ENCODE data around the gene TXNRD2. TPM values are rescaled to one million over a fixed set of nuclear protein-coding genes. Genes with fewer than 3 reads are reported as not detected.

Gene TXNRD2
- total and polyA plus RNA-seq, 2 of the 4 experiments (the other 2 are of a cell fraction) = 15.6 to 25.7 TPM

DNA sequence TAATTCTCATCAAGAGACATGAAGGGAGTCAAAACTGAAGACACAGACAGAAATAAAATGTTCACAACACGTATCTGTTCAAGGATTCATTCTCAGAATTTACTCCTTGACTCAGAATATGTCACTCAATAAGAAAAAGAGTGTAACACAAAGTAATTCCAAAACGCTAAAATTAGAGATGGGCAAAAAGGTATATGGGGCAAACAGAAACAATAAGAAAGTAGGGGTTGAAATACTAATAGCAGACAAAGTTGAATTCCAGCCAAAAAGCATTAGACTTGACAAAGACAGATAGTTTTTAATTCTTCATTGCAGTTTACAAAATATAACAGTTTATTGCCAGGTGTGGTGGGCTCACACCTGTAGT lies 113.6 kb downstream of the TXNRD2 start:
- H4K20me1 ChIP-seq (ENCODE audit: insufficient read depth, low read length) = no peaks in the 10 kb centered on the region; the same call in 1 of the 2 replicates
- no peak overlapping the region for H3K4me3 ChIP-seq (ENCODE audit: insufficient read depth, low read depth, low read length)
- H3K9ac ChIP-seq (ENCODE audit: low read depth, low read length) = no peak overlapping the region
- TF ChIP-seq BHLHE40 (IDR thresholded peaks at IDR 0.05; ENCODE audit: low read depth, low read length) (no peak), NFE2L2 (IDR thresholded peaks at IDR 0.05; ENCODE audit: low read depth, low read length) (no peak), RFX5 (IDR thresholded peaks at IDR 0.05; ENCODE audit: low read depth, low read length) (no peak), RCOR1 (IDR thresholded peaks at IDR 0.05; ENCODE audit: insufficient replicate concordance, low read length) (no peak), CTCF (conservative IDR thresholded peaks at IDR 0.05; ENCODE audit: low read depth, low read length) (no peak), MAFK (IDR thresholded peaks at IDR 0.05; ENCODE audit: low read depth, low read length) (no peak), MAZ (IDR thresholded peaks at IDR 0.05; ENCODE audit: borderline replicate concordance, low read depth, low read length) (no peak), RAD21 (IDR thresholded peaks at IDR 0.05; ENCODE audit: low read length) (no peak), CEBPB (IDR thresholded peaks at IDR 0.05; ENCODE audit: low read depth, low read length) (no peak), USF2 (IDR thresholded peaks at IDR 0.05; ENCODE audit: low read depth, low read length) (no peak), ELK1 (IDR thresholded peaks at IDR 0.05; ENCODE audit: borderline replicate concordance, low read depth, low read length) (no peak), POLR2A (IDR thresholded peaks at IDR 0.05; ENCODE audit: low read depth, low read length) (no peak)
- H3K18ac ChIP-seq (ENCODE audit: low read depth, low read length) = no peak overlapping the region
- H4K8ac ChIP-seq (ENCODE audit: low read depth in 2 of 2, low read length in 2 of 2) = no peak overlapping the region
- H2AFZ ChIP-seq (replicated peaks; ENCODE audit: low read length, poor library complexity) = no peak overlapping the region
- peaks cover 10 to 11% of the 10 kb centered on the region in 2 experiments; a peak in 3 of 4 replicates for H3K79me1 ChIP-seq (ENCODE audit: low read depth in 1 of 2, low read length in 2 of 2)
- BruUV-seq (replicated peaks) = no TSS peak
- no peaks in the 10 kb centered on the region for H3K4me1 ChIP-seq (ENCODE audit: control insufficient read depth, insufficient read depth, low read length)
- no peak overlapping the region for H2BK15ac ChIP-seq (ENCODE audit: low read depth, low read length)
- no peak overlapping the region for H3K4ac ChIP-seq (ENCODE audit: low read depth, low read length)
- no peak overlapping the region for H2AK5ac ChIP-seq (ENCODE audit: low read depth, low read length)
- H3K9me3 ChIP-seq (ENCODE audit: control insufficient read depth, insufficient read depth, low read length) = no peaks in the 10 kb centered on the region
- no peak overlapping the region for H2BK5ac ChIP-seq (ENCODE audit: low read depth, low read length, poor library complexity, severe bottlenecking)
- dilution Hi-C loops (cut with HindIII; ENCODE audit: low sequenced_read_pairs, unreplicated experiment) (no loop called here), intact Hi-C loops (cut with micrococcal nuclease) (no loop called here), in situ Hi-C loops (cut with MboI; ENCODE audit: low sequenced_read_pairs) (no loop called here)
- no peak overlapping the region for H3K27ac ChIP-seq (ENCODE audit: insufficient read depth, low read length)
- no CpG with 5 or more reads among the region's 2 CpGs for WGBS, 2 experiments (ENCODE audit: extremely low coverage in 2 of 2, insufficient read length in 1 of 2)
- CTCF ChIA-PET = no interaction called here
- no peaks in the 10 kb centered on the region for H3K36me3 ChIP-seq (ENCODE audit: control insufficient read depth, insufficient read depth, low read length)
- 0 out of 2 replicates have a peak, but pooled peaks cover 3% of the 10 kb centered on the region for H3K9me1 ChIP-seq (ENCODE audit: insufficient read depth, low read length)
- no peak overlapping the region for H3K14ac ChIP-seq (replicated peaks; ENCODE audit: low read depth, low read length)
- no peak overlapping the region for H2BK20ac ChIP-seq (ENCODE audit: low read depth, low read length)
- POLR2A ChIA-PET (ENCODE audit: unreplicated experiment) = no interaction called here
- DNase-seq (no peak), ATAC-seq (ENCODE audit: low read depth) (no peak)
- no peak overlapping the region for H2AK9ac ChIP-seq (replicated peaks; ENCODE audit: low read depth, low read length, poor library complexity)
- no peak overlapping the region for H3K23ac ChIP-seq (ENCODE audit: low read depth, low read length)
- no peak overlapping the region for H3K56ac ChIP-seq (ENCODE audit: extremely low read depth, insufficient read depth, low read length)
- H4K91ac ChIP-seq (ENCODE audit: insufficient read depth, low read depth, low read length) = no peak overlapping the region
- no peak overlapping the region for H2BK120ac ChIP-seq (ENCODE audit: low read depth, low read length)
- H3K27me3 ChIP-seq (ENCODE audit: control insufficient read depth, insufficient read depth, low read length) = no peaks in the 10 kb centered on the region
- no peak overlapping the region for H3K4me2 ChIP-seq (ENCODE audit: low read depth, low read length)
- H4K5ac ChIP-seq (ENCODE audit: low read depth, low read length) = no peak overlapping the region

All from IMR-90 (cell line).